GM21576 (cell line): Measurements from ENCODE around the gene SOCS3.

Experiments
- ATAC-seq: cut with Tn5 transposase; IDR thresholded peaks from one replicate; pipeline ENCODE4 v1.9.1; 2021; ENCODE audit warnings: mild to moderate bottlenecking, moderate library complexity; ENCODE audit not compliant: unreplicated experiment

SOCS3 gene

GRCh38 chr17:78391051-78391431, 31.2 kb upstream of the SOCS3 start:
- ATAC-seq: no peak

DNA sequence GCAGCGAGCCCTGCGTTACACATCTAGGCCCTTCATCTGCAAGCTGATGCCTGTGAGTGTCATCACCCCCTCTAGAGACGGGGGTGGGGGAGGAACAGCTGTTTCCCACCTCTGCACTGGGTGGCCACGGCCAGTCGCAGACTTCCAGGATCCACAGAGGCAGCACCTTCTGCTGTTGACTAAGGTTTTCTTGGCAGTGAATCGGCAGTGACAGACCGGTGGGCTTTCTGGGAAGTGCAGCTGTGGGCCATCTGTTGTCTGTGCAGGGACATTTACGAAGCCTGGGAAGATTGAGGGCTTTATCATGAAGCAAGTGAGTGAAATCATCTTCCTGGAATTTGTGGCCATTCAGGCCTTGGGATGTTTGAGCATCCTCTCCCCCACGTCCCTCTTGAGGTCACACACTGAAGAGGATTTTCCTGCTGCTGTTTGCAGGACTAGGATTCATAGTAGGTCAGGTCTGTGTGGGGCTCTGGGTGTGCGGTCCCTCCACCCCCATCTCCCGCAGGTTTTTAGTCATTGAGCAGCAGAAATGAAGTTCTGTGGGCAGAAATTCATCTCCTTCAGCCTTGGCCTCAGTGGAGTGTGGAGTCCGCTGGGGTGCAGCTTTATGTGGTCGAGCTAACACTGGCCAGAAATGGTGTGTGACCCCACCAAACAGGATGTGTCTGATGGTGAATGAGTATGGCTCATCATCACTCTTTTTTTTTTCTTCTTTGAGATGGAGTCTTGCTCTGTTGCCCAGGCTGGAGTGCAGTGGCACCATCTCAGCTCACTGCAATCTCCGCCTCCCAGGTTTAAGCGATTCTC, 30.6 kb upstream of the SOCS3 start:
- ATAC-seq: no peak

- ATAC-seq: no peak
Measured at GRCh38 chr17:78387977-78388941, 28.4 kb upstream of the SOCS3 start.

DNA sequence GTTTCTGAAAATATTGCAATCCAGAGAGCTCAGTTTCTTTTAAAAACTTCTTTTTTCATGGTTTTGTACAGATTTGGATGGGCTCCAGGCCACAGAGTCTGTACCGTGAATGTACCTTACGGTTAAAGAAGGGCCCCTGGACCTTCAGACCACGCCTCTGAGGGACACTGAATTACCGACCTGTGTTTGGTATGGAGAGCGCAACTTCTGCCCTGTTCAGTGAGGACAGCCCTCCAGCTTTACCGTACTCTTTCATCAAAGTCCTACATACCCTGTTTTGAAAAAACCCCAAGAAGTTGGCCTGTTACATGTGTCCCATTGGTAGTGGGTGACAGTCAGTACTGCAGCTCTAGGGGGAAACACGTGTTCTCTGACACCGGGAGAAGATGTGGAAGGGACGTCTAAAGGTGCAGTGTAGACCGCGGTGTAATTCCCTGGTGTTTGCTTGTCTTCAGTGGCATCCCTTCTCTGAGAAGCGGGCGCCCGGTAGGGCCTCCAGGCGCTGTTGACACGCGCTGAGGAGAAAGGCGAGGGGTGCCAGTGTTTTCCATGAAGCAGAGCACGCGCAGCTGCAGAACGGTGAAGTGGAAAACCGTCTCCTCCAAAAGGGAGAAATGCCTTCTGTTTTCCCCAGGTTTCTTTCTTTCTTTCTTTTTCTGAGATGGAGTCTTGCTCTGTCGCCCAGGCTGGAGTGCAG, 24.8 kb upstream of the SOCS3 start:
- no peak for ATAC-seq

GRCh38 chr17:78383725-78384471, 24.0 kb upstream of the SOCS3 start:
- no peak for ATAC-seq

- no peak for ATAC-seq
Measured at GRCh38 chr17:78381601-78382232, 21.8 kb upstream of the SOCS3 start.

DNA sequence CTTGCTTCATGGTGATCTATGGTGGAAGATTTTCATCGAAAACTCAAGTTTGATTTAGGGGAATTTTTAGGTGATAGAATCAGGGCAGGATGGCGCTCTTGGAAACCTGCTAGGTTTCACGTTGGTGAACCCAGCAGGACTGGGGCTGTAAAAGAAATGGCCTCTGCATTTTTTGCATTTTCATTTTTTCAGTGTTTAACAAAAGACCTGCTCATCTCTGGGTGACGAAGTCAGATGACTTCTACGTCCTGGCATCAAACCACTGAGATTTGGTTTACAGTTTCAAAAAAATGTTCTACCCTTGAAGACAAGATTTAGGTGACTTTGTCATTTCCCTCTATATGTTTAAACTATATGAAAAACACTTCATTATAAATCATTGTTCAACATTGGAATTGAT, 20.5 kb upstream of the SOCS3 start:
- no peak for ATAC-seq

- ATAC-seq: no peak
Measured at GRCh38 chr17:78379131-78379491, 19.2 kb upstream of the SOCS3 start.

DNA sequence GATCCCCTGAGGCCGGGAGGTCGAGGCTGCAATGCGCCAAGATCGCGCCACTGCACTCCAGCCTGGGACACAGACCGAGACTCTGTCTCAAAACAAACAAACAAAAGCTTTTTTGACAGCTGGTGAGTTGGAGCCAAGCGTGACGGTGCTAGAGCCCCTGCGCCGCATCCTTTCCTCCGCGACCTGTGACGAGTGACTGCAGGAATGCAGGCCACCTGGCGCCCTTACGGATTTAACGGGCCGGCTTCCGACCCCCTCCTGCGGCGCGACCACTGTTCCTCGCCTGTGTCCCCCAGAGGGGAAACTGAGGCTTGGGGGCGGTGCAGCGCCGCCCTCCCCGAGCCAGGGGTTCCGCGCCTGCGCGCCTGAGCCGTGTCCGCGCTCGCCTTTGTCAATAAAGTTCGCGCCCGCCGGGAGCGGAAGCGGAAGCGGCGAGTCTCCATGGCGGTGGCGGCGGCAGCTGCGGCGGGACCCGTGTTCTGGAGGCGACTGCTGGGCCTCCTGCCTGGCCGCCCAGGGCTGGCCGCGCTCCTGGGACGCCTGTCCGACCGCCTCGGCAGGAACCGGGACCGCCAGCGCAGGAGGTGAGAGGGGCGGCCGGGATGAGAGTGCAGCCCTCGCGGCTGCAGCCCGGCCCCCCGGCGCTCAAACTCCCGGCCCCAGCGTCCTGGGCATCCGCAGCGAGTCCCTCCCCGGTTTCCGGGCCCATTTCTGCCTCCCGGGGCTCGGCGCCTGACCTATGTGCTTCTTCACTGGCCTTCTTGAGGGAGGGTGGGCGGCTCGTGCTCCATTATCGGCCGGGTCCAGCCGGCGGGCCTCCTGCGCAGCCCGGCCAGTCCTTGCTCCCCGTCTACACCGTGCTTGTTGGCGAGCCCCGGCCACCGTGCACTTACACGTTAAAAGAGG, 18.6 kb upstream of the SOCS3 start, which contains the start of gene PGS1:
Gene PGS1, plus strand, starts transcription at position 425 of the 906 bp plus-strand sequence. Its CDS starts 17 bp downstream, at position 442.
- ATAC-seq: peak; percentile 48

GRCh38 chr17:78377858-78378224, 18.0 kb upstream of the SOCS3 start:
- ATAC-seq: no peak

DNA sequence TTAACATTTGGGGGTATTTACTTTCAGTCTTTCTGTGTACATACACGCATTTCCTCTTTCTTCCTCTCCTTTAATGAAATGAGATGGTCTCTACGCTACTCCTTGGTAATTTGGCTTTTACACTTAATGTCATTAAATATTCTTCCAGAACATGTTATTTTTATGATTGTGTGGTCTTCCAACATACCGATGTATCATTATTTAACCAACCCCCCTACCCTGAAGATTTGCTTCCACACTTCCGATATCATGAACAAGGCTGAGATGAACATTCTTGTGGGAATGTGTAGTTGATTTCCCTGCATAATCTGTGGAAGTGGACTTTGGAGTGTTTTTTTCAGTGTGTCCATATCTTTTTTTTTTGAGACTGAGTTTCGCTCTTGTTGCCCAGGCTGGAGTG, 16.3 kb upstream of the SOCS3 start:
- ATAC-seq: no peak

DNA sequence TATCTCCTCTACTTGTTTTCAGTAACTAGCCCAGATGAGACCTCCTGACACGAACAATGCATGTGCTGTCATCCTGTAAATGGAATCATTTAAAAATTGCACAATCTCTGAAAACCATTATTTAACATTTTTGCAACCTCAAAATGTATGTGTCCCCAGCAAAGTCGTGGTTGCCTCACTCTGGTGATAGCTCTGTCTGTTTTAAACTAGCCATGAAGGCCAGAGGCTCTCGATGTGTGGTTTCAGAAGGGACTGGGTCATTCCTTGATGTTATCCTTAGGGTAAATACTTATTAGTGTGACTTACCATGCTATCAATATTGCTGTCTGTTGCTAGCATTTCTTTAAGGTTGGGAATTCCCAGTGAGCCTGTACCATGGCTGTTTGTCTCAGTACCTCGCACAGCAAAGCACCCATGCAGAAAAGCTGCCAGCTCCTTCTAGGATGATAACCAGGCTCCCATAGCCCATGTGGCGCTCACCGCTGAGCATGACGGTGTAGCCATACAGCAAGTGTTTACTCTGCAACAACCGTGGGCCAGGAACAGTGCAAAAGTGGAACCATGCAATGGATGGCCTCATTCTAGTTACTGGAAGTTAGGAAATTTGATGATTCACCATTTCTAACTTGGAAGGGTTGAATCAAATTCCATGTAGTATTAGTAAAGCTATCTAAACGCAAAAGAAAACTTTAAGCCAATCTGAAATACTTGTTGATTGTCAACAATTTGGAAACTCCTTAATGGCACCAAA, 15.7 kb upstream of the SOCS3 start:
- no peak for ATAC-seq

- no peak for ATAC-seq
Measured at GRCh38 chr17:78374631-78375274, 14.9 kb upstream of the SOCS3 start.

GRCh38 chr17:78374189-78374588, 14.3 kb upstream of the SOCS3 start:
- ATAC-seq: no peak

GRCh38 chr17:78372841-78373240, 13.0 kb upstream of the SOCS3 start:
- ATAC-seq: no peak

- no peak for ATAC-seq
Measured at GRCh38 chr17:78371056-78371455, 11.2 kb upstream of the SOCS3 start.

DNA sequence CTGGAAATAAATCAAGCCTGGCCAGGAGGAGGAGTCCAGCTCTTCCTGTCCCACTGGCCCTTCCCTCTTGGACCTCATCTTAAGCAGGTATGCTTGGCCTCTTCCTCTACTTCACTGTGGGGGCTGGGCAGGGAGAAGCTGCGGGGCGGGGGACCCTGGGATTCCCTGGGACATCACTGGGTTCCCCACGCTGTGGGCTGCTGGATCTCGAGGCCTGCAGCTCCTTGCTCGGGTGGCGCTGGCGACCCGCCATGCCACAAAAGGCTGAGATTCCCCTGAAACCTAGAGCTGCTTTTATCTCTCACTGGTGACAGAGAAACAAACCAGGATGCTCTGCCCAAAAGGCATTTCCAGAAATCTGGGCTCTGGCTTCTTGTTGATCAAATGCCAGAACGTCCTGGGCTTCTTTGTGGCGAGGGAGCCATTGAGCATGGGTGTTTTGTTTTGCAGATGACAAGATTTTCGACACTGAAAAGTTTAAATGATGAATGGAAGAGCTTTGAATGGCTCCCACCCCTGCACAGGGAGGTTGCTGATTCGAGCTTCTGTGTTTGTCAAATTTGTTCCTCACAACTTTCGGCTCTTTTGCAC, 10.0 kb upstream of the SOCS3 start:
- ATAC-seq: no peak
